Suppressor macrophage treated with lipopolysaccharide for 1 hour (primary cell): Measurements from ENCODE around the gene PSAP.

ENCODE experiments used
- DNase-seq, 3 donors: peaks; one replicate each; pipeline ENCODE4 v3.0.0-alpha.2; 2020 to 2022

The PSAP gene

GRCh38 chr10:71782917-71783490 lies 68.0 kb downstream of the PSAP start:
- DNase-seq = peak; percentile 56 to 69 (median 64)

GRCh38 chr10:71782221-71782916 lies 68.7 kb downstream of the PSAP start:
- DNase-seq = no peak

- no peak for DNase-seq
Observed at GRCh38 chr10:71780719-71781118, 70.3 kb downstream of the PSAP start.

- no peak for DNase-seq
Observed at GRCh38 chr10:71780156-71780555, 70.9 kb downstream of the PSAP start.

GRCh38 chr10:71779641-71780040 lies 71.4 kb downstream of the PSAP start:
- no peak for DNase-seq

GRCh38 chr10:71778071-71778825 lies 72.8 kb downstream of the PSAP start:
- peak in 1 of 3 donors; percentile 37 for DNase-seq

GRCh38 chr10:71777213-71777985 lies 73.7 kb downstream of the PSAP start:
- no peak for DNase-seq

- peak; percentile 68 to 77 (median 73) for DNase-seq
Observed at GRCh38 chr10:71776481-71776925, 74.5 kb downstream of the PSAP start.

- peak; percentile 88 to 91 (median 89) for DNase-seq
Observed at GRCh38 chr10:71774916-71775702, 75.9 kb downstream of the PSAP start.

- DNase-seq = peak; percentile 93 to 99 (median 96)
Observed at GRCh38 chr10:71773221-71773971, 77.7 kb downstream of the PSAP start, which contains the start of gene VSIR. TSS of gene VSIR (minus strand) at chr10:71773520. CDS start at chr10:71773439, 81 bp downstream.

GRCh38 chr10:71772832-71773220 lies 78.2 kb downstream of the PSAP start:
- no peak for DNase-seq

- peak; percentile 58 to 71 (median 64) for DNase-seq
Observed at GRCh38 chr10:71771821-71772617, 79.0 kb downstream of the PSAP start.

- no peak for DNase-seq
Observed at GRCh38 chr10:71771204-71771603, 79.8 kb downstream of the PSAP start.

- DNase-seq = peak; percentile 84 to 92 (median 84)
Observed at GRCh38 chr10:71770789-71771188, 80.3 kb downstream of the PSAP start.

- peak; percentile 67 to 78 (median 75) for DNase-seq
Observed at GRCh38 chr10:71770255-71770654, 80.8 kb downstream of the PSAP start.

- peak; percentile 58 to 69 (median 67) for DNase-seq
Observed at GRCh38 chr10:71769279-71769823, 81.7 kb downstream of the PSAP start.

GRCh38 chr10:71767420-71768035 lies 83.5 kb downstream of the PSAP start:
- no peak for DNase-seq

- DNase-seq = peak in 1 of 3 donors; percentile 47
Observed at GRCh38 chr10:71766717-71767419, 84.2 kb downstream of the PSAP start.
